Smooth muscle cell (in vitro differentiated cells): ENCODE results near the gene PITPNC1. TPM values are rescaled to one million over a fixed set of nuclear protein-coding genes. Genes with fewer than 3 reads are reported as not detected.

Experiments
- DNase-seq: peaks from one replicate; lab custom pipeline; 2025; ENCODE audit not compliant: unreplicated experiment; lab: John Stamatoyannopoulos, UW
- H2AFZ ChIP-seq: fragments of 200-600 bp; sonication (generic); 2 replicates; pipeline ENCODE4 v1.6.0; 2016; ENCODE audit warnings: antibody characterized with exemption, low read depth, mild to moderate bottlenecking
- H3F3A ChIP-seq: fragments of 200-600 bp; sonication (generic); 2 replicates; pipeline ENCODE4 v1.6.0; 2017; ENCODE audit warnings: antibody characterized with exemption, low read depth
- H3K27ac ChIP-seq: fragments of 200-600 bp; sonication (generic); 2 replicates; pipeline ENCODE4 v1.5.1; 2016; ENCODE audit warnings: low read depth, mild to moderate bottlenecking
- H3K27me3 ChIP-seq: fragments of 200-600 bp; sonication (generic); 2 replicates; pipeline ENCODE4 v1.6.1; 2016; ENCODE audit warnings: low read depth, mild to moderate bottlenecking
- H3K36me3 ChIP-seq: fragments of 200-600 bp; sonication (generic); 2 replicates; pipeline ENCODE4 v1.5.1; 2016; ENCODE audit warnings: low read depth
- H3K4me1 ChIP-seq: fragments of 200-600 bp; sonication (generic); 2 replicates; pipeline ENCODE4 v1.5.1; 2016; ENCODE audit warnings: low read depth
- H3K4me2 ChIP-seq: fragments of 200-600 bp; sonication (generic); 2 replicates; pipeline ENCODE4 v1.6.0; 2016; ENCODE audit warnings: mild to moderate bottlenecking
- H3K4me3 ChIP-seq: fragments of 200-600 bp; sonication (generic); 2 replicates; pipeline ENCODE4 v1.5.1; 2016; ENCODE audit warnings: mild to moderate bottlenecking
- H3K79me2 ChIP-seq: fragments of 200-600 bp; sonication (generic); 2 replicates; pipeline ENCODE4 v1.6.0; 2016; ENCODE audit warnings: low read depth, mild to moderate bottlenecking
- H3K9ac ChIP-seq: fragments of 200-600 bp; sonication (generic); 2 replicates; pipeline ENCODE4 v1.6.0; 2016; ENCODE audit warnings: low read depth
- H3K9me3 ChIP-seq: fragments of 200-600 bp; sonication (generic); replicated peaks from 2 replicates; pipeline ENCODE4 v1.5.1; 2016; ENCODE audit warnings: low read depth
- H4K20me1 ChIP-seq: fragments of 200-600 bp; sonication (generic); 2 replicates; pipeline ENCODE4 v1.6.0; 2016; ENCODE audit warnings: low read depth
- CTCF ChIP-seq: fragments of 200-600 bp; sonication (generic); IDR thresholded peaks from 2 replicates; pipeline ENCODE4 v1.5.1; 2017; ENCODE audit warnings: borderline replicate concordance, mild to moderate bottlenecking, antibody characterized with exemption; ENCODE audit not compliant: insufficient read depth, poor library complexity, severe bottlenecking
- WGBS: methylation state at CpG from one replicate; pipeline ENCODE4 v1.1.7; 2016; ENCODE audit warnings: low lambda C conversion rate; 5-methylcytosine and 5-hydroxymethylcytosine counted together
- polyA plus RNA-seq: library from polyadenylated mRNA; unstranded; fragments of >200 nt; fragmentation: Nextera tagmentation; extraction: Ambion mirVana; gene quantifications from 2 replicates; pipeline ENCODE4 v1.2.1, GENCODE V29; 2016
- total RNA-seq: library from RNA; depleted of rRNA; stranded (reverse); fragments of >200 nt; gene quantifications from 2 replicates; pipeline ENCODE4 v1.2.3, GENCODE V29; 2014

The PITPNC1 gene
- total and polyA plus RNA-seq, 2 experiments from 2014 or later, result 9.6 to 12.5 TPM

GRCh38 chr17:67557052-67557845 is 180.2 kb downstream of the PITPNC1 start:
- TF ChIP-seq CTCF, result no peak
- Histone ChIP-seq H3K79me2 (no peaks in the 10 kb centered on the region), H3K9me3 (no peaks in the 10 kb centered on the region), H4K20me1 (no peaks in the 10 kb centered on the region), H3K36me3 (no peaks in the 10 kb centered on the region), H3K9ac (peak overlapping the region; percentile 85), H3K27me3 (no peaks in the 10 kb centered on the region), H3K4me2 (peak overlapping the region; percentile 41), H3F3A (peaks cover 7% of the 10 kb centered on the region), H2AFZ (no peak overlapping the region), H3K4me1 (peaks cover 7% of the 10 kb centered on the region), H3K27ac (peak overlapping the region; percentile 98), H3K4me3 (no peak overlapping the region)
- WGBS, result 70% methylated on average over 11 of the region's 11 CpGs
- DNase-seq, result no peak

GRCh38 chr17:67557921-67558320 is 180.8 kb downstream of the PITPNC1 start:
- H3K27ac ChIP-seq, result peak overlapping the region; percentile 98
- peak overlapping the region; percentile 85 for H3K9ac ChIP-seq

GRCh38 chr17:67558740-67559380 is 181.8 kb downstream of the PITPNC1 start:
- no peak overlapping the region for H2AFZ ChIP-seq
- 77% methylated on average over 5 of the region's 5 CpGs for WGBS
- H3K9ac ChIP-seq, result peak overlapping the region; percentile 85
- H3K36me3 ChIP-seq, result no peaks in the 10 kb centered on the region
- no peak for TF ChIP-seq CTCF
- no peaks in the 10 kb centered on the region for H4K20me1 ChIP-seq
- H3F3A ChIP-seq, result peaks cover 7% of the 10 kb centered on the region
- no peak for DNase-seq
- H3K9me3 ChIP-seq, result no peaks in the 10 kb centered on the region
- no peak overlapping the region for H3K4me3 ChIP-seq
- peak overlapping the region; percentile 98 for H3K27ac ChIP-seq
- peak overlapping the region; percentile 41 for H3K4me2 ChIP-seq
- H3K4me1 ChIP-seq, result peaks cover 7% of the 10 kb centered on the region
- no peaks in the 10 kb centered on the region for H3K79me2 ChIP-seq
- no peaks in the 10 kb centered on the region for H3K27me3 ChIP-seq

More at GRCh38 chr17:67557921-67558320, 180.8 kb downstream of the PITPNC1 start:
- no peaks in the 10 kb centered on the region for H3K27me3 ChIP-seq
- H3K36me3 ChIP-seq, result no peaks in the 10 kb centered on the region
- no peaks in the 10 kb centered on the region for H3K79me2 ChIP-seq
- no peak for TF ChIP-seq CTCF
- H3K4me3 ChIP-seq, result no peak overlapping the region
- H3K4me1 ChIP-seq, result peaks cover 7% of the 10 kb centered on the region
- H2AFZ ChIP-seq, result no peak overlapping the region
- no peaks in the 10 kb centered on the region for H4K20me1 ChIP-seq
- peaks cover 7% of the 10 kb centered on the region for H3F3A ChIP-seq
- H3K9me3 ChIP-seq, result no peaks in the 10 kb centered on the region
- peak overlapping the region; percentile 41 for H3K4me2 ChIP-seq
- 15% methylated on average over 5 of the region's 5 CpGs for WGBS
- no peak for DNase-seq
